Calu3 (cell line): ENCODE results near the gene STIM2. TPM values are rescaled to one million over a fixed set of nuclear protein-coding genes. Genes with fewer than 3 reads are reported as not detected.

Experiments used
- BruUV-seq: library from RNA; stranded (reverse); fragments of 400-500 nt; replicated peaks from 2 replicates; lab custom pipeline; 2021; lab: Mats Ljungman, UMichigan
- CTCF ChIA-PET: fragments of 300-600 bp; sonication (Branson Sonifier 250); formaldehyde crosslinking; loops from one replicate; lab custom pipeline; 2022; ENCODE audit warnings: antibody characterized with exemption; lab: Charles Lee
- DNase-seq: peaks from one replicate; pipeline ENCODE4 v3.0.0; 2022
- H3K27ac Mint-ChIP-seq: one replicate; pipeline ENCODE4 v1.8.0; 2022; ENCODE audit warnings: mixed read lengths; ENCODE audit not compliant: unreplicated experiment
- H3K27me3 Mint-ChIP-seq: one replicate; pipeline ENCODE4 v1.8.0; 2022; ENCODE audit warnings: mixed read lengths; ENCODE audit not compliant: unreplicated experiment
- H3K36me3 Mint-ChIP-seq: one replicate; pipeline ENCODE4 v1.8.0; 2022; ENCODE audit warnings: mild to moderate bottlenecking, moderate library complexity, mixed read lengths; ENCODE audit not compliant: insufficient read depth, unreplicated experiment
- H3K4me1 Mint-ChIP-seq: one replicate; pipeline ENCODE4 v1.8.0; 2022; ENCODE audit warnings: mild to moderate bottlenecking, low read depth, mixed read lengths; ENCODE audit not compliant: unreplicated experiment
- H3K4me3 Mint-ChIP-seq: one replicate; pipeline ENCODE4 v1.8.0; 2022; ENCODE audit warnings: mild to moderate bottlenecking, low read depth, moderate library complexity, mixed read lengths; ENCODE audit not compliant: unreplicated experiment
- H3K9me3 Mint-ChIP-seq: one replicate; pipeline ENCODE4 v1.8.0; 2022; ENCODE audit warnings: low read depth, mixed read lengths; ENCODE audit not compliant: unreplicated experiment
- intact Hi-C: fragments of 100-400 bp; cut with micrococcal nuclease; formaldehyde crosslinking; loops from one replicate; pipeline ENCODE4 v1.10.0; 2022; ENCODE audit not compliant: unreplicated experiment
- total RNA-seq: library from RNA; stranded (reverse); gene quantifications from 2 replicates; pipeline ENCODE4 v1.2.3, GENCODE V29; 2022
- TF ChIP-seq, protein P1 (sequence below): fragments of 200-600 bp; IDR thresholded peaks from one replicate; pipeline ENCODE4 v1.8.0; 2022; ENCODE audit warnings: antibody characterized with exemption; ENCODE audit not compliant: unreplicated experiment

Gene STIM2
- total RNA-seq, 1 experiment from 2014 or later: 24.2 TPM

DNA sequence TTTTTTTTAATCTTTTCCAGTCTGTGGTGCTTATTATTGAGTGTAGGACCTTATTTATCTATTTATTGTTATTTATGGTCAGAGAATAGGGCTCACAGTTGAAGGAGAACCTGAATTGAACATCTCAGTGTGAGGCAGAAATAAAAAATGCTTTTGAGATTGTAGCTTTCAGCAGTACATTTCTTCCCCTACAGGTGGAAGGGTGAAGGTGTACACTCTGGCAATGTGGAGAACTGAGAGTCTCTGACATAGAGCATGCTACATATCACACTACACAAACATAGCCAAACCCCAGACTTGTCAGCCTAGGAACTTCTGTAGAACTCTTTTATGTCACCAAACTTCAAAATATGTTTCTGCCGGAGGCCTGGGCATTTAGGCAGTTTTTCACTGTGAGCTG, 140.2 kb downstream of the STIM2 start:
- TF ChIP-seq, protein P1, sequence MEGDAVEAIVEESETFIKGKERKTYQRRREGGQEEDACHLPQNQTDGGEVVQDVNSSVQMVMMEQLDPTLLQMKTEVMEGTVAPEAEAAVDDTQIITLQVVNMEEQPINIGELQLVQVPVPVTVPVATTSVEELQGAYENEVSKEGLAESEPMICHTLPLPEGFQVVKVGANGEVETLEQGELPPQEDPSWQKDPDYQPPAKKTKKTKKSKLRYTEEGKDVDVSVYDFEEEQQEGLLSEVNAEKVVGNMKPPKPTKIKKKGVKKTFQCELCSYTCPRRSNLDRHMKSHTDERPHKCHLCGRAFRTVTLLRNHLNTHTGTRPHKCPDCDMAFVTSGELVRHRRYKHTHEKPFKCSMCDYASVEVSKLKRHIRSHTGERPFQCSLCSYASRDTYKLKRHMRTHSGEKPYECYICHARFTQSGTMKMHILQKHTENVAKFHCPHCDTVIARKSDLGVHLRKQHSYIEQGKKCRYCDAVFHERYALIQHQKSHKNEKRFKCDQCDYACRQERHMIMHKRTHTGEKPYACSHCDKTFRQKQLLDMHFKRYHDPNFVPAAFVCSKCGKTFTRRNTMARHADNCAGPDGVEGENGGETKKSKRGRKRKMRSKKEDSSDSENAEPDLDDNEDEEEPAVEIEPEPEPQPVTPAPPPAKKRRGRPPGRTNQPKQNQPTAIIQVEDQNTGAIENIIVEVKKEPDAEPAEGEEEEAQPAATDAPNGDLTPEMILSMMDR: no peak
- peak; percentile 3 for DNase-seq
- intact Hi-C loops: loop anchor here (10.0 kb wide), 1 partner anchor 276 kb away; no protein-coding TSS in a partner anchor
- BruUV-seq: no TSS peak
- Mint-ChIP-seq H3K27ac (no peak overlapping the region), H3K36me3 (no peaks in the 10 kb centered on the region), H3K4me1 (no peaks in the 10 kb centered on the region), H3K27me3 (no peaks in the 10 kb centered on the region), H3K4me3 (no peak overlapping the region), H3K9me3 (no peaks in the 10 kb centered on the region)
- CTCF ChIA-PET: no interaction called here

DNA sequence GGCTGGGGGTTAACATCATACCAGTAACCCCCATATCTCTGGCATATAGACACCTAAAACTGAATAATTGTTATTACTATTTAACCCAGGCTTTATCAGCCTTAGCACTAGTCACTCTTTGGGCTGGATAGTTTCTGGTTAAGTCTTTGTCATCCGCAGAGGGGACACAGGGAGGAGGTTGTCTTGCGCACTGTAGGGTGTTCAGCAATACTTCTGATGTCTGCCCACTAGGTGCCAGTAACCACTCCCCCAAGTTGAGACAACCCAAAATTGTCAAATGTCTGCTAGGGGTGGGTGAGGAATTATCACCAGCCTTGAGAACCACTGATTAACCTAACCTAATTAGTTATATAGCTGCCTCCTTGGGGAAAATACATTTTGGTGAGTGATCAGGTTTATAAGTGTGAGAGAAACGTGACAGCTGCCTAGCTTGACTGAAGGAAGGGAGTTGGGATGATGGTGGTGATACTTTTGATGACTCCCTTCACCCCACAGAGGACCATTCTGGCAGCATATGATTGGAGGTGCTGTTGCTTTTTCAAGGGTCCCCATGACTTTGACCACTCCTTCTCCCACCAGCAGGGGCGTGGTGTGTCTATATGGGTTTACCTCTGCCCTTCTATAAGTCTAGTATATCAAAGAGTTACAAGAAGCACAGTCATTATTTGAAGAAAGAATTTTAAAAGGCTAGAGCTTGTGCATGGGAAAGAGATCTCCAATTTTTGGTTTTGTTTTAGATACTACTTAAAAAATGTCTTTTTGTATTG, 140.9 kb downstream of the STIM2 start:
- TF ChIP-seq, protein P1: no peak
- H3K27me3 Mint-ChIP-seq: no peaks in the 10 kb centered on the region
- no peak overlapping the region for H3K27ac Mint-ChIP-seq
- no TSS peak for BruUV-seq
- no peaks in the 10 kb centered on the region for H3K9me3 Mint-ChIP-seq
- no peaks in the 10 kb centered on the region for H3K4me1 Mint-ChIP-seq
- CTCF ChIA-PET: no interaction called here
- no peak for DNase-seq
- H3K36me3 Mint-ChIP-seq: no peaks in the 10 kb centered on the region
- no peak overlapping the region for H3K4me3 Mint-ChIP-seq
- intact Hi-C loops: loop anchor here (10.0 kb wide), 1 partner anchor 277 kb away; no protein-coding TSS in a partner anchor

DNA sequence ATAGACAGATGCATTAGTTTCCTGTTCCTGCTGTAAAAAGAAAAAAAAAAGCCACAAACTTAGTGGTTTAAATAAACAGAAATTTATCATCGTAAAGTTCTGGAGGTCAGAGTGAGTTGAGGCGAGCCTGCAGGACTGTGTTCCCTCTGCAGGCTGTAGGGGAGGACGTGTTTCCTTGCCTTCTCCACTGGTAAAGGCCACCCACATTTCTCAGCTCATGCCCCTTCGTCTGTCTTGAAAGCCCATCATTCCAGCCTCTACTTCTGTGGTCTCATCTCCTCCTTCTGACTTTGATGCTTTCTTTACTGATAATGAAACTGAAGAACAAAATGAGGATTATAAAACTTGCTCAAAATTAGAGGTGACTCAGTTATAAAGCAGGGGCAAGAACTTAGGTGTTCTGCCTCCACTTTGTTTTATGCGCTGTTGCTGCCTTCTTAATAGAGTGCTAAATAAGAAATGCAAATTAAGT, 143.0 kb downstream of the STIM2 start:
- no peak overlapping the region for H3K27ac Mint-ChIP-seq
- TF ChIP-seq, protein P1: no peak
- CTCF ChIA-PET: no interaction called here
- DNase-seq: no peak
- H3K36me3 Mint-ChIP-seq: no peaks in the 10 kb centered on the region
- intact Hi-C loops: loop anchor here (10.0 kb wide), 1 partner anchor 279 kb away; no protein-coding TSS in a partner anchor
- H3K27me3 Mint-ChIP-seq: no peaks in the 10 kb centered on the region
- BruUV-seq: no TSS peak
- no peaks in the 10 kb centered on the region for H3K9me3 Mint-ChIP-seq
- H3K4me3 Mint-ChIP-seq: no peak overlapping the region
- no peaks in the 10 kb centered on the region for H3K4me1 Mint-ChIP-seq

DNA sequence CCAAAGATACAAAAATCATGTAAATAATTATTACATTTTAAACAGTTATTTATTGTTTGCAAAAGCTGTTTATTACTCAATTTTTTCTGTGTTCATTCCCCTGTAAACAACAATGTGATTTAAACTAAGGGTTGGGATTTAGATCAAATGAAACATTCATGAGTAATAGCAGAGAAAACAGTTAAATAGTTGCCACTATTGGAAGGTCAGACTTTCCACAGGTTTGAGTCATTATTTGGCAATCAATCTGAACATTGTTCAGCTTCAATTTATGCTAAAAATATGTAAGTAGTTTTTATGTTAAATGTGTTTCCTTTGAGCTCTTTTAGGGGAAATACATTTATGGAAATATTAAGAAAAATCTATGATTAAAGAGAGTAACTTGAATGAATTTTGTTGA, 144.9 kb downstream of the STIM2 start:
- DNase-seq: no peak
- Mint-ChIP-seq H3K9me3 (no peaks in the 10 kb centered on the region), H3K4me1 (no peaks in the 10 kb centered on the region), H3K27ac (no peak overlapping the region), H3K27me3 (no peaks in the 10 kb centered on the region), H3K36me3 (no peaks in the 10 kb centered on the region), H3K4me3 (no peak overlapping the region)
- TF ChIP-seq, protein P1: no peak
- no TSS peak for BruUV-seq
- CTCF ChIA-PET: no interaction called here
- intact Hi-C loops: loop anchor here (10.0 kb wide), 1 partner anchor 281 kb away; no protein-coding TSS in a partner anchor
